PC-3 (cell line): ENCODE data around the gene FAM234A. TPM values are rescaled to one million over a fixed set of nuclear protein-coding genes. Genes with fewer than 3 reads are reported as not detected.

ENCODE experiments used
- ATAC-seq: fragments of 200-7000 bp; cut with Tn5 transposase; 2 replicates; pipeline ENCODE4 v1.9.1; 2020; ENCODE audit warnings: mild to moderate bottlenecking, moderate library complexity
- BruUV-seq: library from RNA; stranded (reverse); fragments of 400-500 nt; replicated peaks from 2 replicates; lab custom pipeline; 2021; lab: Mats Ljungman, UMichigan
- CTCF ChIA-PET: fragments of 300-600 bp; sonication (Branson Sonifier 250); formaldehyde crosslinking; loops from one replicate; lab custom pipeline; 2022; ENCODE audit warnings: antibody characterized with exemption; lab: Charles Lee
- POLR2A ChIA-PET: fragments of 300-600 bp; sonication (Branson Sonifier 250); formaldehyde crosslinking; loops from one replicate; lab custom pipeline; 2022; ENCODE audit warnings: antibody characterized with exemption; ENCODE audit not compliant: unreplicated experiment; lab: Charles Lee
- DNase-seq: peaks from one replicate; pipeline ENCODE4 v3.0.0-alpha.2; 2015
- H2AFZ ChIP-seq: fragments of 300-600 bp; sonication (generic); 2 replicates; pipeline ENCODE4 v1.6.0; 2016; ENCODE audit warnings: antibody characterized with exemption, low read length
- H3F3A ChIP-seq: fragments of 300-600 bp; sonication (generic); one replicate; pipeline ENCODE4 v1.6.0; 2017; ENCODE audit warnings: antibody characterized with exemption, low read length, control low read depth, mild to moderate bottlenecking; ENCODE audit not compliant: unreplicated experiment
- H3K27ac ChIP-seq: fragments of 300-600 bp; sonication (generic); 2 replicates; pipeline ENCODE4 v1.5.1; 2016; ENCODE audit warnings: mild to moderate bottlenecking, low read length
- H3K27me3 ChIP-seq: fragments of 300-600 bp; sonication (generic); 2 replicates; pipeline ENCODE4 v1.6.1; 2016; ENCODE audit warnings: low read length, mixed read lengths
- H3K36me3 ChIP-seq: fragments of 300-600 bp; sonication (generic); 2 replicates; pipeline ENCODE4 v1.6.1; 2016; ENCODE audit warnings: low read depth, mixed run types, low read length, mixed read lengths
- H3K4me1 ChIP-seq: fragments of 300-600 bp; sonication (generic); 2 replicates; pipeline ENCODE4 v1.5.1; 2016; ENCODE audit warnings: low read length; ENCODE audit not compliant: insufficient read depth
- H3K4me2 ChIP-seq: fragments of 300-600 bp; sonication (generic); 2 replicates; pipeline ENCODE4 v1.6.0; 2016; ENCODE audit warnings: low read length
- H3K4me3 ChIP-seq: fragments of 300-600 bp; sonication (generic); 2 replicates; pipeline ENCODE4 v1.5.1; 2016; ENCODE audit warnings: mild to moderate bottlenecking, low read length, mixed read lengths
- H3K79me2 ChIP-seq: fragments of 300-600 bp; sonication (generic); 2 replicates; pipeline ENCODE4 v1.6.1; 2017; ENCODE audit warnings: low read length, mixed read lengths
- H3K9ac ChIP-seq: fragments of 300-600 bp; sonication (generic); 2 replicates; pipeline ENCODE4 v1.6.0; 2016; ENCODE audit warnings: mild to moderate bottlenecking, low read length
- H3K9me2 ChIP-seq: fragments of 300-600 bp; sonication (generic); replicated peaks from 2 replicates; pipeline ENCODE4 v1.6.1; 2016; ENCODE audit warnings: mixed run types, low read length, mixed read lengths
- H3K9me3 ChIP-seq: fragments of 300-600 bp; sonication (generic); 2 replicates; pipeline ENCODE4 v1.6.1; 2016; ENCODE audit warnings: low read length, mixed read lengths
- H4K20me1 ChIP-seq: fragments of 300-600 bp; sonication (generic); 2 replicates; pipeline ENCODE4 v1.6.1; 2016; ENCODE audit warnings: low read length, mixed read lengths
- CTCF ChIP-seq: fragments of 300-600 bp; sonication (generic); conservative IDR thresholded peaks from 2 replicates; pipeline ENCODE4 v1.5.1; 2017; ENCODE audit warnings: antibody characterized with exemption, low read depth, mild to moderate bottlenecking, low read length
- EZH2 ChIP-seq: fragments of 300-600 bp; sonication (generic); IDR thresholded peaks from one replicate; pipeline ENCODE4 v1.6.1; 2017; ENCODE audit warnings: antibody characterized with exemption, mild to moderate bottlenecking, low read length; ENCODE audit not compliant: unreplicated experiment
- EZH2phosphoT487 ChIP-seq: fragments of 300-600 bp; sonication (generic); IDR thresholded peaks from 2 replicates; pipeline ENCODE4 v1.6.1; 2018; ENCODE audit warnings: mild to moderate bottlenecking, antibody characterized with exemption, low read length, borderline replicate concordance
- intact Hi-C: fragments of 100-400 bp; cut with micrococcal nuclease; formaldehyde crosslinking; loops from 2 replicates; pipeline ENCODE4 v1.9.0; 2023
- total RNA-seq: library from RNA; depleted of rRNA; stranded (reverse); fragments of >200 nt; gene quantifications from 2 replicates; pipeline ENCODE4 v1.2.3, GENCODE V29; 2014

The FAM234A gene
- total RNA-seq, 1 experiment from 2014 or later, result 31.4 TPM

DNA sequence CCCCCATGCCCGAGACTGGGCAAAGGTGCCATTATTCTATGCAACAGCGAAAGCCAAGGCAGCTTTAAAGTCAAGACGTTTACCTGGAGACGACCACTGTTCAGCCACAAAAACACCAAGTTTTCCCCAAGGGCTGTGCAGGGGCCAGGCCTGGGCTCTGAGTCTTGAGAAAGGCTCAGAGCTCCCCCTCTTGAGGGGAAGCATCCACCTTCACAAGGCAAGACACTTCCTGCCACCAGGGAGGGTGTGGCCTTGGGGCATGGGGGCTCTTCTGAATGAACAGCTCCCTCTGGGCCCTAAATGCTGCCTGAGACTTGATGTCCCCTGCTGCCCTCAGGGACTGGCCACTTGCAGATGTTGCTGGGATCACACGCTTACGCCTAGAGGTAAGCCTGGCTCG lies 74.9 kb downstream of the FAM234A start:
- H3K4me3 ChIP-seq, result no peak overlapping the region

DNA sequence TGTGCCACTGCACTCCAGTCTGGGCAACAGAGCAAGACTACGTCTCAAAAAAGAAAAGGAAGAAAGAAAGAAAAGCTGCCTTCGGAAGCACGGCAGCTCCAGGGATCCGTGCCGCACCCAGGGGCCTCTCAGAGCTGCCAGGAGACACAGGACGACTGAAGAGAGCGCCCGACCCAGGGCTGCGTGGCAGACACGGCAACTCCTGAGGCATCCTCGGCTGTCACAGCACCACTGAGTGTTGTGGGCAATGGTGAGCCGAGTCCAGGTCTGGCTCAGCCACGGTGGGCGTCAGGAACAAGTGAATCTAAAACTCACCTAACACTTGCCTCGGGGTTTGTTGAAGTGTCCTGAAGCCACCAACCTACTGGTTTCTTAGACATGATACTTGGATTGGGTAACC lies 77.1 kb downstream of the FAM234A start:
- peaks cover 5% of the 10 kb centered on the region; the same call in 1 of the 2 replicates for H3K79me2 ChIP-seq
- CTCF ChIA-PET, result no interaction called here
- H3K9me2 ChIP-seq, result no peaks in the 10 kb centered on the region
- POLR2A ChIA-PET, result no interaction called here
- no peaks in the 10 kb centered on the region for H3K36me3 ChIP-seq
- no peak overlapping the region for H3K27ac ChIP-seq
- no peaks in the 10 kb centered on the region for H3K9me3 ChIP-seq
- no peaks in the 10 kb centered on the region for H3K4me1 ChIP-seq
- BruUV-seq, result no TSS peak
- no peak overlapping the region for H3K4me3 ChIP-seq
- H4K20me1 ChIP-seq, result no peaks in the 10 kb centered on the region
- ATAC-seq (no peak), DNase-seq (no peak)
- no peak overlapping the region for H2AFZ ChIP-seq
- H3K9ac ChIP-seq, result no peak overlapping the region
- no peak overlapping the region for H3K4me2 ChIP-seq
- no peaks in the 10 kb centered on the region for H3K27me3 ChIP-seq
- intact Hi-C loops, result no loop called here
- no peaks in the 10 kb centered on the region for H3F3A ChIP-seq
- TF ChIP-seq CTCF (no peak), EZH2 (no peak), EZH2phosphoT487 (no peak)

More for the DNA sequence above, 74.9 kb downstream of the FAM234A start:
- Histone ChIP-seq H3K4me1 (no peaks in the 10 kb centered on the region), H3K4me2 (no peak overlapping the region), H3K27me3 (no peaks in the 10 kb centered on the region), H3K79me2 (no peaks in the 10 kb centered on the region), H2AFZ (no peak overlapping the region), H3K9me2 (no peaks in the 10 kb centered on the region), H3K36me3 (no peaks in the 10 kb centered on the region), H4K20me1 (no peaks in the 10 kb centered on the region), H3F3A (no peaks in the 10 kb centered on the region), H3K9ac (no peak overlapping the region), H3K9me3 (no peaks in the 10 kb centered on the region), H3K27ac (no peak overlapping the region)
- POLR2A ChIA-PET, result no interaction called here
- intact Hi-C loops, result no loop called here
- BruUV-seq, result no TSS peak
- no peak for DNase-seq
- CTCF ChIA-PET, result no interaction called here
- ATAC-seq, result no peak
- TF ChIP-seq EZH2phosphoT487 (no peak), CTCF (no peak), EZH2 (no peak)

- Histone ChIP-seq H3K27ac (no peak overlapping the region), H3K79me2 (peaks cover 8% of the 10 kb centered on the region; the same call in 1 of the 2 replicates), H4K20me1 (no peaks in the 10 kb centered on the region), H3K4me3 (no peak overlapping the region), H3K4me1 (no peaks in the 10 kb centered on the region), H3K27me3 (no peaks in the 10 kb centered on the region), H3K9me2 (no peaks in the 10 kb centered on the region), H3K36me3 (no peaks in the 10 kb centered on the region), H2AFZ (no peak overlapping the region), H3F3A (no peaks in the 10 kb centered on the region), H3K4me2 (no peak overlapping the region), H3K9ac (no peak overlapping the region), H3K9me3 (no peaks in the 10 kb centered on the region)
- ChIA-PET POLR2A (no interaction called here), CTCF (no interaction called here)
- intact Hi-C loops, result no loop called here
- TF ChIP-seq CTCF, result no peak
- TF ChIP-seq EZH2, result no peak
- no peak for TF ChIP-seq EZH2phosphoT487
- no TSS peak for BruUV-seq
- ATAC-seq (no peak), DNase-seq (no peak)
Observed at GRCh38 chr16:314351-314750, 79.7 kb downstream of the FAM234A start.
